ENCODE data around the gene DAAM1.

- TF ChIP-seq CTCF (conservative IDR thresholded peaks at IDR 0.05 in 1 of 2, IDR thresholded peaks at IDR 0.05 in 1 of 2; ENCODE audit: extremely low read depth in 1 of 2, insufficient read depth in 1 of 2, low read depth in 1 of 2, low read length in 2 of 2) = no peak
- no peak for TF ChIP-seq EZH2 (IDR thresholded peaks at IDR 0.05; ENCODE audit: borderline replicate concordance, low read length)
Observed at GRCh38 chr14:59204305-59204704, 15.8 kb downstream of the DAAM1 start.
